Activated CD4-positive, alpha-beta T cell treated with anti-CD3 and anti-CD28 coated beads, Interleukin-2, amount 50 U/mL, for 48 hours (primary cell): ENCODE results near the gene MAB21L2.

Experiments
- DNase-seq, 2 experiments: peaks; one replicate each; pipeline ENCODE4 v3.0.0-alpha.2; 2020

MAB21L2 gene

GRCh38 chr4:150578745-150579501 is 3.0 kb upstream of the MAB21L2 start:
- DNase-seq, result no peak

- DNase-seq, result no peak
Measured at GRCh38 chr4:150579551-150580234, 2.3 kb upstream of the MAB21L2 start.

GRCh38 chr4:150580306-150580705 is 1.6 kb upstream of the MAB21L2 start:
- DNase-seq, result no peak

- DNase-seq, result no peak
Measured at GRCh38 chr4:150581056-150581605, 820 bp upstream of the MAB21L2 start.

GRCh38 chr4:150581641-150582051 is 305 bp upstream of the MAB21L2 start:
- DNase-seq, result no peak

- no peak for DNase-seq
Measured at GRCh38 chr4:150582873-150583286, 929 bp downstream of the MAB21L2 start.

GRCh38 chr4:150583287-150584110 is 1.5 kb downstream of the MAB21L2 start:
- DNase-seq, result no peak

GRCh38 chr4:150584111-150584915 is 2.4 kb downstream of the MAB21L2 start:
- DNase-seq, result no peak

- DNase-seq, result no peak
Measured at GRCh38 chr4:150585611-150586010, 3.7 kb downstream of the MAB21L2 start.

- no peak for DNase-seq
Measured at GRCh38 chr4:150586162-150586810, 4.3 kb downstream of the MAB21L2 start.

- DNase-seq, result no peak
Measured at GRCh38 chr4:150588316-150588715, 6.4 kb downstream of the MAB21L2 start.

- DNase-seq, result no peak
Measured at GRCh38 chr4:150589157-150589556, 7.2 kb downstream of the MAB21L2 start.

GRCh38 chr4:150590631-150591030 is 8.7 kb downstream of the MAB21L2 start:
- no peak for DNase-seq

- DNase-seq, result no peak
Measured at GRCh38 chr4:150591406-150591805, 9.5 kb downstream of the MAB21L2 start.

GRCh38 chr4:150591904-150592303 is 10.0 kb downstream of the MAB21L2 start:
- no peak for DNase-seq

- DNase-seq, result no peak
Measured at GRCh38 chr4:150593996-150594395, 12.0 kb downstream of the MAB21L2 start.

- DNase-seq, result no peak
Measured at GRCh38 chr4:150598909-150599308, 17.0 kb downstream of the MAB21L2 start.

GRCh38 chr4:150599547-150599946 is 17.6 kb downstream of the MAB21L2 start:
- no peak for DNase-seq

- DNase-seq, result no peak
Measured at GRCh38 chr4:150600812-150601445, 19.0 kb downstream of the MAB21L2 start.

GRCh38 chr4:150609131-150609530 is 27.2 kb downstream of the MAB21L2 start:
- DNase-seq, result no peak

GRCh38 chr4:150619042-150619441 is 37.1 kb downstream of the MAB21L2 start:
- DNase-seq, result no peak
